A549 (cell line): ENCODE measurements around the gene TAF8. TPM values are rescaled to one million over a fixed set of nuclear protein-coding genes. Genes with fewer than 3 reads are reported as not detected.

Experiments
- polyA plus RNA-seq, 4 experiments: library from polyadenylated mRNA; depleted of rRNA in 3 of 4; stranded (reverse); fragments of >200 nt; fragmentation: RNase III in 1 of 4; extraction: RNeasy Plus Mini Kit Qiagen cat#74134 plus additional on column Dnase treatment in 1 of 4; gene quantifications; 2 replicates in 3 of 4; 3 replicates in 1 of 4; pipeline ENCODE4 v1.2.3, GENCODE V29; 2011 to 2017
- small RNA-seq, 6 experiments: library from RNA; depleted of rRNA; stranded (forward); fragments of <200 nt; gene quantifications; one replicate each; pipeline ENCODE3, GENCODE V24; 2012

The TAF8 gene
- polyA plus RNA-seq, 2 of the 4 experiments (the other 2 are of a cell fraction) = 14.0 to 18.7 TPM

Small RNA genes within 50 kb of the gene (small RNA-seq; reads per million reads assigned to genes)
- 0 to 3.4 (median 0.36) reads per million in 6 experiments for gene RNU6-761P

Other genes with a start within 250 kb of the TAF8 start
- 2.9 TPM in 2 replicates for gene USP49, start 155.1 kb upstream of the TAF8 start, polyA plus RNA-seq (2011; rRNA removed)
- gene USP49, start 155.1 kb upstream of the TAF8 start, polyA plus RNA-seq (2017; fragmentation: RNase III; extraction: RNeasy Plus Mini Kit Qiagen cat#74134 plus additional on column Dnase treatment) = 3.6 to 4.3 TPM (median 4.1 TPM) in 3 replicates
- 29.3 and 32.9 TPM in 2 replicates for gene MED20, start 129.4 kb upstream of the TAF8 start, polyA plus RNA-seq (2011; rRNA removed)
- gene MED20, start 129.4 kb upstream of the TAF8 start, polyA plus RNA-seq (2017; fragmentation: RNase III; extraction: RNeasy Plus Mini Kit Qiagen cat#74134 plus additional on column Dnase treatment) = 18.4 to 21.0 TPM (median 19.0 TPM) in 3 replicates
- gene BYSL, start 129.0 kb upstream of the TAF8 start, polyA plus RNA-seq (2011; rRNA removed) = 28.8 and 38.7 TPM in 2 replicates
- gene BYSL, start 129.0 kb upstream of the TAF8 start, polyA plus RNA-seq (2017; fragmentation: RNase III; extraction: RNeasy Plus Mini Kit Qiagen cat#74134 plus additional on column Dnase treatment) = 60.9 to 66.9 TPM (median 61.8 TPM) in 3 replicates
- 112 TPM in 2 replicates for gene CCND3, start 108.7 kb upstream of the TAF8 start, polyA plus RNA-seq (2011; rRNA removed)
- 213 to 228 TPM (median 215 TPM) in 3 replicates for gene CCND3, start 108.7 kb upstream of the TAF8 start, polyA plus RNA-seq (2017; fragmentation: RNase III; extraction: RNeasy Plus Mini Kit Qiagen cat#74134 plus additional on column Dnase treatment)
- 0.44 and 0.66 TPM in 2 replicates for gene C6orf132, start 92.1 kb downstream of the TAF8 start, polyA plus RNA-seq (2011; rRNA removed)
- gene C6orf132, start 92.1 kb downstream of the TAF8 start, polyA plus RNA-seq (2017; fragmentation: RNase III; extraction: RNeasy Plus Mini Kit Qiagen cat#74134 plus additional on column Dnase treatment) = 0.58 to 1.1 TPM (median 0.96 TPM) in 3 replicates
- gene GUCA1A, start 122.8 kb downstream of the TAF8 start, polyA plus RNA-seq (2011; rRNA removed) = not detected in 2 replicates
- gene GUCA1A, start 122.8 kb downstream of the TAF8 start, polyA plus RNA-seq (2017; fragmentation: RNase III; extraction: RNeasy Plus Mini Kit Qiagen cat#74134 plus additional on column Dnase treatment) = not detected in 3 replicates
- gene GUCA1B, start 144.4 kb downstream of the TAF8 start, polyA plus RNA-seq (2011; rRNA removed) = 0.62 and 0.82 TPM in 2 replicates
- gene GUCA1B, start 144.4 kb downstream of the TAF8 start, polyA plus RNA-seq (2017; fragmentation: RNase III; extraction: RNeasy Plus Mini Kit Qiagen cat#74134 plus additional on column Dnase treatment) = 0.90 to 1.0 TPM (median 0.98 TPM) in 3 replicates
- 41.7 and 60.7 TPM in 2 replicates for gene MRPS10, start 167.3 kb downstream of the TAF8 start, polyA plus RNA-seq (2011; rRNA removed)
- 31.4 to 33.9 TPM (median 31.5 TPM) in 3 replicates for gene MRPS10, start 167.3 kb downstream of the TAF8 start, polyA plus RNA-seq (2017; fragmentation: RNase III; extraction: RNeasy Plus Mini Kit Qiagen cat#74134 plus additional on column Dnase treatment)